T-cell (primary cell): ENCODE data around the gene TFEB. TPM values are rescaled to one million over a fixed set of nuclear protein-coding genes. Genes with fewer than 3 reads are reported as not detected.

Experiments
- ATAC-seq, 4 experiments: fragments of 200-7000 bp in 3 of 4; fragments of 150-1000 bp in 1 of 4; cut with Tn5 transposase; replicated peaks in 1 of 4; 1 replicate in 3 of 4; 2 replicates in 1 of 4; pipeline ENCODE4 v1.10.0; 2021; ENCODE audit warnings: moderate library complexity in 3 of 4, mild to moderate bottlenecking in 2 of 4, moderate number of reproducible peaks in 1 of 4
- CTCF ChIA-PET, 2 donors: fragments of 300-600 bp; sonication (Branson Sonifier 250); formaldehyde crosslinking; loops; one replicate each; lab custom pipeline; 2022; ENCODE audit warnings: antibody characterized with exemption in 2 of 2; lab: Charles Lee
- POLR2A ChIA-PET, 2 donors: fragments of 300-600 bp; sonication (Branson Sonifier 250); formaldehyde crosslinking; loops; one replicate each; lab custom pipeline; 2022; ENCODE audit warnings: antibody characterized with exemption in 2 of 2; lab: Charles Lee
- DNase-seq, 35 experiments: peaks; one replicate each; pipeline versions ENCODE4 v3.0.0 to v3.0.0-alpha.2; 2013 to 2023
- H3K27ac ChIP-seq: one replicate; pipeline ENCODE4 v1.5.1; 2013; ENCODE audit warnings: low read length
- H3K27me3 ChIP-seq, 2 experiments: replicated peaks in 1 of 2; 1 replicate in 1 of 2; 2 replicates in 1 of 2; pipeline versions ENCODE4 v1.6.1 to v1.7.0; 2013; ENCODE audit warnings: low read length in 1 of 2, mixed read lengths in 1 of 2; ENCODE audit not compliant: control insufficient read depth in 2 of 2, insufficient read depth in 2 of 2; ENCODE audit errors: extremely low read depth in 1 of 2
- H3K36me3 ChIP-seq, 2 donors: 1 replicate in 1 of 2; 2 replicates in 1 of 2; pipeline versions ENCODE4 v1.6.1 to v1.7.0; 2013; ENCODE audit warnings: low read length in 1 of 2; ENCODE audit not compliant: control insufficient read depth in 2 of 2, insufficient read depth in 1 of 2; ENCODE audit errors: extremely low read depth in 1 of 2
- H3K4me1 ChIP-seq, 2 experiments: 1 replicate in 1 of 2; 2 replicates in 1 of 2; pipeline versions ENCODE4 v1.6.1 to v1.7.0; 2013; ENCODE audit warnings: low read length in 2 of 2, mixed read lengths in 1 of 2; ENCODE audit not compliant: insufficient read depth in 2 of 2, control insufficient read depth in 1 of 2; ENCODE audit errors: extremely low read depth in 1 of 2
- H3K4me3 ChIP-seq, 2 donors: 1 replicate in 1 of 2; 2 replicates in 1 of 2; pipeline versions ENCODE4 v1.5.1 to v1.7.0; 2013; ENCODE audit warnings: mild to moderate bottlenecking in 2 of 2, low read length in 1 of 2, moderate library complexity in 1 of 2; ENCODE audit not compliant: control insufficient read depth in 1 of 2; ENCODE audit errors: extremely low read depth in 1 of 2
- H3K9me3 ChIP-seq: 2 replicates; pipeline ENCODE4 v1.7.0; 2013
- H3K27ac Mint-ChIP-seq, 2 donors: one replicate each; pipeline ENCODE4 v1.8.0; 2020 to 2021; ENCODE audit warnings: mild to moderate bottlenecking in 2 of 2, mixed read lengths in 2 of 2
- H3K27me3 Mint-ChIP-seq, 2 donors: one replicate each; pipeline ENCODE4 v1.8.0; 2021 to 2022; ENCODE audit warnings: mixed read lengths in 2 of 2
- H3K36me3 Mint-ChIP-seq: one replicate; pipeline ENCODE4 v1.8.0; 2021; ENCODE audit warnings: mixed read lengths
- H3K4me1 Mint-ChIP-seq, 3 donors: one replicate each; pipeline ENCODE4 v1.8.0; 2020 to 2022; ENCODE audit warnings: mixed read lengths in 3 of 3, mild to moderate bottlenecking in 1 of 3
- H3K4me3 Mint-ChIP-seq, 3 donors: one replicate each; pipeline ENCODE4 v1.8.0; 2020 to 2022; ENCODE audit warnings: mild to moderate bottlenecking in 3 of 3, mixed read lengths in 3 of 3, moderate library complexity in 3 of 3
- H3K9me3 Mint-ChIP-seq, 3 donors: one replicate each; pipeline ENCODE4 v1.8.0; 2020 to 2022; ENCODE audit warnings: mixed read lengths in 3 of 3
- WGBS: methylation state at CpG from one replicate; pipeline ENCODE4 v1.1.5; 2013; ENCODE audit warnings: missing lambda C conversion rate; ENCODE audit not compliant: insufficient coverage; 5-methylcytosine and 5-hydroxymethylcytosine counted together
- total RNA-seq, 35 experiments: library from RNA in 6 of 35; stranded (reverse) in 6 of 35; fragments of 120-200 nt in 1 of 35; gene quantifications; one replicate each; pipeline versions ENCODE4 v1.2.1 to v1.2.4 and lab custom pipeline; 2013 to 2026

Gene TFEB
- total RNA-seq, 5 donors from 2014 or later (not counting 1 experiment from before 2014, with no cell fraction given): 18.9 to 28.1 (median 19.5) TPM

- peak overlapping the region; percentile 86 for H3K27ac ChIP-seq
- H3K27me3 ChIP-seq: no peaks in the 10 kb centered on the region
- peak overlapping the region; percentile 73 to 85 for H3K27ac Mint-ChIP-seq
- CTCF ChIA-PET: no interaction called here
- no peaks in the 10 kb centered on the region for H3K36me3 ChIP-seq
- no peaks in the 10 kb centered on the region for H3K27me3 Mint-ChIP-seq
- DNase-seq: no peak
- POLR2A ChIA-PET: no interaction called here
- peaks cover 33 to 74% of the 10 kb centered on the region in 2 experiments for H3K4me1 ChIP-seq
- ATAC-seq: no peak
- H3K9me3 ChIP-seq: no peaks in the 10 kb centered on the region
- no peaks in the 10 kb centered on the region for H3K9me3 Mint-ChIP-seq
- peaks cover 41 to 66% (median 45%) of the 10 kb centered on the region in 3 donors for H3K4me1 Mint-ChIP-seq
- no peaks in the 10 kb centered on the region for H3K36me3 Mint-ChIP-seq
- H3K4me3 ChIP-seq: no peak overlapping the region
- peak overlapping the region; percentile 5 to 83 (median 80) for H3K4me3 Mint-ChIP-seq
Measured at GRCh38 chr6:41732149-41732548, 3.3 kb downstream of the TFEB start.

- H3K36me3 Mint-ChIP-seq: no peaks in the 10 kb centered on the region
- H3K9me3 ChIP-seq: no peaks in the 10 kb centered on the region
- H3K27ac ChIP-seq: peak overlapping the region; percentile 86
- peaks cover 45 to 71% (median 50%) of the 10 kb centered on the region in 3 donors for H3K4me1 Mint-ChIP-seq
- H3K9me3 Mint-ChIP-seq: no peaks in the 10 kb centered on the region
- ATAC-seq: no peak
- no peaks in the 10 kb centered on the region for H3K36me3 ChIP-seq
- ChIA-PET CTCF (interaction anchor here in 1 of 2 donors (0.6 kb wide), 1 partner anchor 170 kb away, joined by 8 read pairs; no protein-coding TSS in a partner anchor), POLR2A (no interaction called here)
- H3K4me3 ChIP-seq: no peak overlapping the region
- peak overlapping the region; percentile 66 to 85 for H3K27ac Mint-ChIP-seq
- 97% methylated on average over 7 of the region's 7 CpGs for WGBS
- H3K4me3 Mint-ChIP-seq: no peak overlapping the region
- H3K27me3 ChIP-seq: no peaks in the 10 kb centered on the region
- H3K27me3 Mint-ChIP-seq: no peaks in the 10 kb centered on the region
- no peak for DNase-seq
- peaks cover 33 to 79% of the 10 kb centered on the region in 2 experiments for H3K4me1 ChIP-seq
Measured at GRCh38 chr6:41731561-41732086, 3.8 kb downstream of the TFEB start.

- Histone ChIP-seq H3K27me3 (no peaks in the 10 kb centered on the region), H3K4me1 (peaks cover 32 to 80% of the 10 kb centered on the region in 2 experiments), H3K9me3 (no peaks in the 10 kb centered on the region), H3K36me3 (no peaks in the 10 kb centered on the region), H3K27ac (peak overlapping the region; percentile 86), H3K4me3 (no peak overlapping the region)
- Mint-ChIP-seq H3K4me3 (no peak overlapping the region), H3K27ac (peak overlapping the region; percentile 68), H3K4me1 (peaks cover 45 to 74% (median 49%) of the 10 kb centered on the region in 3 donors), H3K9me3 (no peaks in the 10 kb centered on the region), H3K36me3 (no peaks in the 10 kb centered on the region), H3K27me3 (no peaks in the 10 kb centered on the region)
- peak in 1 of 35 experiments; percentile 37 for DNase-seq
- CTCF ChIA-PET: interaction anchor here in 1 of 2 donors (0.6 kb wide), 1 partner anchor 170 kb away, joined by 8 read pairs; no protein-coding TSS in a partner anchor
- 56% methylated on average over 3 of the region's 9 CpGs for WGBS
- ATAC-seq: no peak
- POLR2A ChIA-PET: no interaction called here
Measured at GRCh38 chr6:41730531-41731436, 4.6 kb downstream of the TFEB start.

- no peaks in the 10 kb centered on the region for H3K27me3 Mint-ChIP-seq
- Histone ChIP-seq H3K27ac (no peak overlapping the region), H3K27me3 (no peaks in the 10 kb centered on the region), H3K9me3 (no peaks in the 10 kb centered on the region), H3K36me3 (no peaks in the 10 kb centered on the region), H3K4me3 (no peak overlapping the region), H3K4me1 (peaks cover 30 to 80% of the 10 kb centered on the region in 2 experiments)
- no peak overlapping the region for H3K4me3 Mint-ChIP-seq
- no peaks in the 10 kb centered on the region for H3K9me3 Mint-ChIP-seq
- H3K4me1 Mint-ChIP-seq: peaks cover 45 to 81% (median 46%) of the 10 kb centered on the region in 3 donors
- POLR2A ChIA-PET: no interaction called here
- H3K36me3 Mint-ChIP-seq: no peaks in the 10 kb centered on the region
- CTCF ChIA-PET: interaction anchor here in 1 of 2 donors (0.8 kb wide), 1 partner anchor 1285 kb away, joined by 3 read pairs; the partner anchor contains the start of gene KLHDC3
- H3K27ac Mint-ChIP-seq: no peak overlapping the region
- no peak for DNase-seq
- WGBS: 98% methylated on average over 5 of the region's 7 CpGs
- ATAC-seq: no peak
Measured at GRCh38 chr6:41729624-41730023, 5.8 kb downstream of the TFEB start.

GRCh38 chr6:41728954-41729353 is 6.5 kb downstream of the TFEB start:
- H3K36me3 Mint-ChIP-seq: no peaks in the 10 kb centered on the region
- peak overlapping the region in 1 of 3 donors; percentile 3 for H3K4me3 Mint-ChIP-seq
- no peaks in the 10 kb centered on the region for H3K27me3 ChIP-seq
- no peaks in the 10 kb centered on the region for H3K36me3 ChIP-seq
- no peaks in the 10 kb centered on the region for H3K9me3 ChIP-seq
- 94% methylated on average over 7 of the region's 7 CpGs for WGBS
- H3K4me3 ChIP-seq: no peak overlapping the region
- H3K9me3 Mint-ChIP-seq: no peaks in the 10 kb centered on the region
- ChIA-PET CTCF (no interaction called here), POLR2A (no interaction called here)
- H3K27ac ChIP-seq: peak overlapping the region; percentile 21
- H3K27ac Mint-ChIP-seq: peak overlapping the region in 1 of 2 donors; percentile 36
- ATAC-seq (no peak), DNase-seq (no peak)
- H3K4me1 ChIP-seq: peaks cover 34 to 86% of the 10 kb centered on the region in 2 experiments
- peaks cover 48 to 84% (median 48%) of the 10 kb centered on the region in 3 donors for H3K4me1 Mint-ChIP-seq
- H3K27me3 Mint-ChIP-seq: no peaks in the 10 kb centered on the region

GRCh38 chr6:41728073-41728936 is 7.1 kb downstream of the TFEB start:
- peaks cover 31 to 84% of the 10 kb centered on the region in 2 experiments for H3K4me1 ChIP-seq
- DNase-seq: peak in 4 of 35 experiments; percentile 6 to 38 (median 14)

More at GRCh38 chr6:41728073-41728936, 7.1 kb downstream of the TFEB start:
- ChIA-PET CTCF (no interaction called here), POLR2A (no interaction called here)
- H3K9me3 ChIP-seq: no peaks in the 10 kb centered on the region
- peaks cover 0 to 1% of the 10 kb centered on the region in 2 donors for H3K36me3 ChIP-seq
- no peaks in the 10 kb centered on the region for H3K27me3 Mint-ChIP-seq
- H3K9me3 Mint-ChIP-seq: no peaks in the 10 kb centered on the region
- no peaks in the 10 kb centered on the region for H3K27me3 ChIP-seq
- peak overlapping the region; percentile 21 for H3K27ac ChIP-seq
- H3K4me3 Mint-ChIP-seq: peak overlapping the region in 1 of 3 donors; percentile 3
- H3K36me3 Mint-ChIP-seq: no peaks in the 10 kb centered on the region
- H3K4me3 ChIP-seq: peak overlapping the region in 1 of 2 donors; percentile 23
- peaks cover 42 to 83% (median 46%) of the 10 kb centered on the region in 3 donors for H3K4me1 Mint-ChIP-seq
- 90% methylated on average over 10 of the region's 19 CpGs for WGBS
- no peak for ATAC-seq
- H3K27ac Mint-ChIP-seq: peak overlapping the region; percentile 22 to 36
